H9 (cell line): Measurements from ENCODE around the gene FRYL. TPM values are rescaled to one million over a fixed set of nuclear protein-coding genes. Genes with fewer than 3 reads are reported as not detected.
A peak's percentile ranks its signal among the peaks of the same experiment; 100 is the strongest.

Experiments
- DNase-seq: peaks from one replicate; pipeline ENCODE4 v3.0.0-alpha.2; 2017
- H2AFZ ChIP-seq: one replicate; pipeline ENCODE4 v1.6.1; 2013; ENCODE audit warnings: mild to moderate bottlenecking, low read length, control low read depth, moderate library complexity
- H2AK5ac ChIP-seq: 2 replicates; pipeline ENCODE4 v1.6.1; 2013; ENCODE audit warnings: low read length, control low read depth, mixed read lengths; ENCODE audit not compliant: insufficient read length
- H2BK120ac ChIP-seq: one replicate; pipeline ENCODE4 v1.6.1; 2013; ENCODE audit warnings: low read depth, mild to moderate bottlenecking, low read length, control low read depth, inconsistent platforms; ENCODE audit not compliant: poor library complexity, severe bottlenecking
- H2BK12ac ChIP-seq: 2 replicates; pipeline ENCODE4 v1.6.1; 2013; ENCODE audit warnings: low read length, control low read depth, mixed read lengths, low read depth; ENCODE audit not compliant: insufficient read length
- H2BK15ac ChIP-seq: 2 replicates; pipeline ENCODE4 v1.6.1; 2013; ENCODE audit warnings: low read depth, low read length, control low read depth
- H2BK20ac ChIP-seq: one replicate; pipeline ENCODE4 v1.6.1; 2013; ENCODE audit warnings: low read depth, mild to moderate bottlenecking, low read length, control low read depth, inconsistent platforms; ENCODE audit not compliant: poor library complexity, severe bottlenecking
- H2BK5ac ChIP-seq: 2 replicates; pipeline ENCODE4 v1.6.1; 2013; ENCODE audit warnings: low read length, control low read depth, mixed read lengths; ENCODE audit not compliant: insufficient read length
- H3K14ac ChIP-seq: 2 replicates; pipeline ENCODE4 v1.6.1; 2013; ENCODE audit warnings: low read length, control low read depth; ENCODE audit not compliant: insufficient read depth
- H3K18ac ChIP-seq: 2 replicates; pipeline ENCODE4 v1.6.1; 2013; ENCODE audit warnings: low read depth, mild to moderate bottlenecking, mixed read lengths, low read length, control low read depth; ENCODE audit not compliant: insufficient read length
- H3K23ac ChIP-seq: 2 replicates; pipeline ENCODE4 v1.6.1; 2013; ENCODE audit warnings: low read length, control low read depth, mixed read lengths, low read depth; ENCODE audit not compliant: insufficient read length
- H3K23me2 ChIP-seq: 2 replicates; pipeline ENCODE4 v1.6.1; 2013; ENCODE audit warnings: low read depth, mild to moderate bottlenecking, mixed read lengths, low read length, control low read depth; ENCODE audit not compliant: insufficient read length, poor library complexity, severe bottlenecking
- H3K27ac ChIP-seq: 2 replicates; pipeline ENCODE4 v1.5.1; 2013; ENCODE audit warnings: low read length, control low read depth, mixed read lengths, low read depth; ENCODE audit not compliant: insufficient read length
- H3K27me3 ChIP-seq: 2 replicates; pipeline ENCODE4 v1.6.1; 2013; ENCODE audit warnings: low read length, control low read depth, inconsistent platforms; ENCODE audit not compliant: insufficient read depth
- H3K4ac ChIP-seq: 2 replicates; pipeline ENCODE4 v1.6.1; 2013; ENCODE audit warnings: low read depth, mild to moderate bottlenecking, control low read depth, inconsistent platforms, low read length, moderate library complexity
- H3K4me1 ChIP-seq: 2 replicates; pipeline ENCODE4 v1.6.1; 2013; ENCODE audit warnings: low read length, control low read depth, inconsistent platforms; ENCODE audit not compliant: insufficient read depth
- H3K4me2 ChIP-seq: 2 replicates; pipeline ENCODE4 v1.6.1; 2013; ENCODE audit warnings: low read length, control low read depth, mixed read lengths; ENCODE audit not compliant: insufficient read length, insufficient read depth
- H3K56ac ChIP-seq: 2 replicates; pipeline ENCODE4 v1.6.1; 2013; ENCODE audit warnings: low read depth, mild to moderate bottlenecking, mixed read lengths, low read length, control low read depth; ENCODE audit not compliant: insufficient read length
- H3K79me1 ChIP-seq: 2 replicates; pipeline ENCODE4 v1.6.1; 2013; ENCODE audit warnings: low read depth, mild to moderate bottlenecking, moderate library complexity, low read length, control low read depth, inconsistent platforms; ENCODE audit not compliant: insufficient read depth, poor library complexity, severe bottlenecking
- H3K79me2 ChIP-seq: 2 replicates; pipeline ENCODE4 v1.6.1; 2013; ENCODE audit warnings: low read length, control low read depth, inconsistent platforms; ENCODE audit not compliant: insufficient read depth
- H3K9ac ChIP-seq: 2 replicates; pipeline ENCODE4 v1.6.1; 2013; ENCODE audit warnings: low read length, control low read depth, mixed read lengths; ENCODE audit not compliant: insufficient read length; ENCODE audit errors: extremely low read depth
- H3K9me3 ChIP-seq: one replicate; pipeline ENCODE4 v1.6.1; 2013; ENCODE audit warnings: low read depth, low read length, inconsistent platforms; ENCODE audit not compliant: control insufficient read depth
- H3T11ph ChIP-seq: one replicate; pipeline ENCODE4 v1.6.1; 2013; ENCODE audit warnings: mild to moderate bottlenecking, low read length, control low read depth, inconsistent platforms
- H4K20me1 ChIP-seq: one replicate; pipeline ENCODE4 v1.6.1; 2013; ENCODE audit not compliant: control insufficient read depth, insufficient read length, insufficient read depth
- H4K5ac ChIP-seq: 2 replicates; pipeline ENCODE4 v1.6.1; 2013; ENCODE audit warnings: low read depth, mild to moderate bottlenecking, mixed read lengths, low read length, control low read depth; ENCODE audit not compliant: insufficient read length
- H4K8ac ChIP-seq: replicated peaks from 2 replicates; pipeline ENCODE4 v1.6.1; 2013; ENCODE audit warnings: low read length, control low read depth, mixed read lengths, low read depth; ENCODE audit not compliant: insufficient read length
- H4K91ac ChIP-seq: 2 replicates; pipeline ENCODE4 v1.6.1; 2013; ENCODE audit warnings: low read depth, mild to moderate bottlenecking, moderate library complexity, mixed read lengths, low read length, control low read depth; ENCODE audit not compliant: insufficient read length
- H3K27ac Mint-ChIP-seq, 3 experiments: 2 replicates in 2 of 3; 3 replicates in 1 of 3; pipeline ENCODE4 v1.8.0; 2020 to 2021; ENCODE audit warnings: mixed read lengths in 3 of 3, mild to moderate bottlenecking in 1 of 3, moderate library complexity in 1 of 3
- H3K27me3 Mint-ChIP-seq: 2 replicates; pipeline ENCODE4 v1.8.0; 2021; ENCODE audit warnings: low read depth, mild to moderate bottlenecking, moderate library complexity, mixed read lengths
- H3K36me3 Mint-ChIP-seq, 3 experiments: 2 replicates in 2 of 3; 3 replicates in 1 of 3; pipeline ENCODE4 v1.8.0; 2020 to 2021; ENCODE audit warnings: low read depth in 3 of 3, mixed read lengths in 3 of 3; ENCODE audit not compliant: insufficient read depth in 1 of 3
- H3K4me1 Mint-ChIP-seq, 2 experiments: 2 replicates each; pipeline ENCODE4 v1.8.0; 2020; ENCODE audit warnings: mixed read lengths in 2 of 2
- H3K4me3 Mint-ChIP-seq, 2 experiments: 2 replicates in 1 of 2; 3 replicates in 1 of 2; pipeline ENCODE4 v1.8.0; 2020 to 2021; ENCODE audit warnings: mild to moderate bottlenecking in 2 of 2, mixed read lengths in 2 of 2, moderate library complexity in 1 of 2
- H3K9me3 Mint-ChIP-seq, 2 experiments: 2 replicates in 1 of 2; 3 replicates in 1 of 2; pipeline ENCODE4 v1.8.0; 2020; ENCODE audit warnings: mild to moderate bottlenecking in 2 of 2, mixed read lengths in 2 of 2, moderate library complexity in 1 of 2
- WGBS: extraction: QIAGEN DNeasy Blood & Tissue Kit; methylation state at CpG from one replicate; pipeline ENCODE4 v1.1.7; 2013; ENCODE audit warnings: missing lambda C conversion rate, low lambda C conversion rate, mixed read lengths; ENCODE audit not compliant: insufficient read length; ENCODE audit errors: extremely low coverage; 5-methylcytosine and 5-hydroxymethylcytosine counted together
- total RNA-seq: library from RNA; stranded (reverse); gene quantifications from 2 replicates; pipeline ENCODE4 v1.2.1, GENCODE V29; 2021
- TF ChIP-seq, protein P1 (sequence below): fragments of 200-600 bp; sonication (generic); conservative IDR thresholded peaks from 3 replicates; pipeline ENCODE4 v1.8.0; 2021; ENCODE audit warnings: antibody characterized with exemption, mild to moderate bottlenecking

FRYL gene
- total RNA-seq, 1 experiment from 2014 or later = 31.5 TPM

DNA sequence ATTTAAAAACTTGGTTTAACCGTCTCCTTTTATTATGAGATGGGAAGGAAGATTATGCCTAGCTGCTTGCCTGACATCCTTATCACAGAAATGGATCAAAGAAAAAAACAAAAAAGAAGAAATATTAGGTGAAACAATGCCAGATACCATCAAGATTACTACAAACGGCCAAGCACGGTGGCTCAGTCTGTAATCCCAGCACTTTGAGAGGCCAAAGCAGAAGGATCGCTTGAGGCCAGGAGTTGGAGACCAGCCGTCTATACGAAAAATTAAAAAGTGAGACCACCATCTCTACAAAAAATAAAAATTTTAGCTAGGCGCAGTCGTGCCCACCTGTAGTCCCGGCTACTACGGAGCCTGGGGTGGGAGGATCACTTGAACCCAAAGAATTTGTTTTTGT lies 2.3 kb downstream of the FRYL start:
- no peak for DNase-seq
- H4K8ac ChIP-seq = no peak overlapping the region
- H2AK5ac ChIP-seq = no peak overlapping the region
- no CpG with 5 or more reads among the region's 10 CpGs for WGBS
- H4K20me1 ChIP-seq = no peaks in the 10 kb centered on the region
- no peak overlapping the region for H2BK120ac ChIP-seq
- H3K56ac ChIP-seq = no peak overlapping the region
- H3K4me2 ChIP-seq = no peak overlapping the region
- peaks cover 13% of the 10 kb centered on the region for H3K23me2 ChIP-seq
- Mint-ChIP-seq H3K4me3 (peak overlapping the region; percentile 92 to 98), H3K36me3 (no peaks in the 10 kb centered on the region; a peak in 1 of 7 replicates), H3K27ac (no peak overlapping the region), H3K9me3 (no peaks in the 10 kb centered on the region; a peak in 2 of 5 replicates), H3K27me3 (no peaks in the 10 kb centered on the region), H3K4me1 (peaks cover 39 to 47% of the 10 kb centered on the region in 2 experiments)
- no peak overlapping the region for H3K14ac ChIP-seq
- H2BK5ac ChIP-seq = no peak overlapping the region
- H3K4me1 ChIP-seq = peaks cover 2% of the 10 kb centered on the region; the same call in 1 of the 2 replicates
- no peak overlapping the region for H2AFZ ChIP-seq
- H3K79me1 ChIP-seq = no peaks in the 10 kb centered on the region
- H4K91ac ChIP-seq = no peak overlapping the region
- no peak overlapping the region for H3T11ph ChIP-seq
- no peak overlapping the region for H3K23ac ChIP-seq
- H3K4ac ChIP-seq = no peak overlapping the region
- H3K9me3 ChIP-seq = no peaks in the 10 kb centered on the region
- no peak overlapping the region for H4K5ac ChIP-seq
- H2BK20ac ChIP-seq = no peak overlapping the region
- TF ChIP-seq, protein P1, sequence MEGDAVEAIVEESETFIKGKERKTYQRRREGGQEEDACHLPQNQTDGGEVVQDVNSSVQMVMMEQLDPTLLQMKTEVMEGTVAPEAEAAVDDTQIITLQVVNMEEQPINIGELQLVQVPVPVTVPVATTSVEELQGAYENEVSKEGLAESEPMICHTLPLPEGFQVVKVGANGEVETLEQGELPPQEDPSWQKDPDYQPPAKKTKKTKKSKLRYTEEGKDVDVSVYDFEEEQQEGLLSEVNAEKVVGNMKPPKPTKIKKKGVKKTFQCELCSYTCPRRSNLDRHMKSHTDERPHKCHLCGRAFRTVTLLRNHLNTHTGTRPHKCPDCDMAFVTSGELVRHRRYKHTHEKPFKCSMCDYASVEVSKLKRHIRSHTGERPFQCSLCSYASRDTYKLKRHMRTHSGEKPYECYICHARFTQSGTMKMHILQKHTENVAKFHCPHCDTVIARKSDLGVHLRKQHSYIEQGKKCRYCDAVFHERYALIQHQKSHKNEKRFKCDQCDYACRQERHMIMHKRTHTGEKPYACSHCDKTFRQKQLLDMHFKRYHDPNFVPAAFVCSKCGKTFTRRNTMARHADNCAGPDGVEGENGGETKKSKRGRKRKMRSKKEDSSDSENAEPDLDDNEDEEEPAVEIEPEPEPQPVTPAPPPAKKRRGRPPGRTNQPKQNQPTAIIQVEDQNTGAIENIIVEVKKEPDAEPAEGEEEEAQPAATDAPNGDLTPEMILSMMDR = no peak
- no peak overlapping the region for H3K27ac ChIP-seq
- H2BK12ac ChIP-seq = no peak overlapping the region
- peaks cover 28% of the 10 kb centered on the region; the same call in 1 of the 2 replicates for H3K79me2 ChIP-seq
- no peak overlapping the region for H3K9ac ChIP-seq
- no peak overlapping the region for H3K18ac ChIP-seq
- H3K27me3 ChIP-seq = no peaks in the 10 kb centered on the region
- no peak overlapping the region for H2BK15ac ChIP-seq
